HL-60 (cell line): ENCODE data around the gene TBC1D22A.

Source experiments
- GABPA ChIP-seq: IDR thresholded peaks from 2 replicates; pipeline ENCODE4 v1.6.1; 2012; ENCODE audit warnings: low read depth
- TF ChIP-seq, protein P1 (sequence below): IDR thresholded peaks from one replicate; pipeline ENCODE4 v1.5.1; 2011; ENCODE audit warnings: low read length, control low read depth, inconsistent platforms; ENCODE audit not compliant: insufficient read depth

DNA sequence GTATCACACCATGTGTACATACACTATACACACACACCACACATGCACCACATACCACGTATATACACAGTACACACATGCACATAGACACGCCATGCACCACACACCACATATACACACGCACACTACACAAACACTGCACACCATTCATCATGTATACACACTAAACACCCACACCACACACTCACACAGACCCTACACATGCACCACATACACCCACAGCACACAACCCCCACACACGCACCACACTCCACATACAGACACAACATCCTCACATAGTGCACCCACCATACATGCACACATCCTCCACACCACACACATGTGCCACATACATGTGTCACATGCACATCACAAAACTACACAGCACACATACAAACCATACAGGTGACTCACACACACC, 397.1 kb downstream of the TBC1D22A start:
- TF ChIP-seq, protein P1, sequence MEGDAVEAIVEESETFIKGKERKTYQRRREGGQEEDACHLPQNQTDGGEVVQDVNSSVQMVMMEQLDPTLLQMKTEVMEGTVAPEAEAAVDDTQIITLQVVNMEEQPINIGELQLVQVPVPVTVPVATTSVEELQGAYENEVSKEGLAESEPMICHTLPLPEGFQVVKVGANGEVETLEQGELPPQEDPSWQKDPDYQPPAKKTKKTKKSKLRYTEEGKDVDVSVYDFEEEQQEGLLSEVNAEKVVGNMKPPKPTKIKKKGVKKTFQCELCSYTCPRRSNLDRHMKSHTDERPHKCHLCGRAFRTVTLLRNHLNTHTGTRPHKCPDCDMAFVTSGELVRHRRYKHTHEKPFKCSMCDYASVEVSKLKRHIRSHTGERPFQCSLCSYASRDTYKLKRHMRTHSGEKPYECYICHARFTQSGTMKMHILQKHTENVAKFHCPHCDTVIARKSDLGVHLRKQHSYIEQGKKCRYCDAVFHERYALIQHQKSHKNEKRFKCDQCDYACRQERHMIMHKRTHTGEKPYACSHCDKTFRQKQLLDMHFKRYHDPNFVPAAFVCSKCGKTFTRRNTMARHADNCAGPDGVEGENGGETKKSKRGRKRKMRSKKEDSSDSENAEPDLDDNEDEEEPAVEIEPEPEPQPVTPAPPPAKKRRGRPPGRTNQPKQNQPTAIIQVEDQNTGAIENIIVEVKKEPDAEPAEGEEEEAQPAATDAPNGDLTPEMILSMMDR = no peak
- TF ChIP-seq GABPA = no peak
